ENCODE data around the gene PABPN1. TPM values are rescaled to one million over a fixed set of nuclear protein-coding genes. Genes with fewer than 3 reads are reported as not detected.

Gene PABPN1
- polyA plus RNA-seq, 1 donor from 2014 or later, result 431 TPM

DNA sequence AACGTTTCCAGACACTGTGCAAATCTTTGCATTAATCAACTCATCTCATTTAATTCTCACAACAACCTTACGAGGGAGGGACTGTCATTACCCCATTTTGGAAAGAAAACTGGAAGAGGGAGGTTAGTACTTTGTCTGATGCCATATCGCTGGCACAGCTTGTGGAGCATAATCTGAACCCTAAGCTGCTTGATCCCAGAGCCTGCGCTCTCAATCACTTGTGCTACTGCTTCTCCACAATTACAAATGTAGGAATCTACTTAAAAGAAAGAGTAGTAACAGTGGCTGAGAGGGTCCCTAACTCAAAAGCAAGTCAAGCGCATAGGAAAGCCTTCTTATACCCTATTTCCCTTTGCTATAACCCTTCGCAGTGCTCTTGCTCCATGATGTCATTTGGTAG, 40.5 kb downstream of the PABPN1 start:
- peaks cover 12% of the 10 kb centered on the region for H3K27me3 ChIP-seq (ENCODE audit: insufficient read depth, low read depth, low read length)
- no peaks in the 10 kb centered on the region for H3F3A ChIP-seq (ENCODE audit: insufficient read depth, low read length, poor library complexity, severe bottlenecking)
- H3K79me2 ChIP-seq (replicated peaks; ENCODE audit: insufficient read depth, low read length), result peaks cover 25% of the 10 kb centered on the region
- H2AFZ ChIP-seq (ENCODE audit: low read depth, low read length), result no peak overlapping the region
- H3K4me2 ChIP-seq (ENCODE audit: low read length), result no peak overlapping the region
- no peaks in the 10 kb centered on the region for H4K20me1 ChIP-seq (ENCODE audit: insufficient read depth)
- no peak overlapping the region for H3K4me3 ChIP-seq (ENCODE audit: low read length)
- no peaks in the 10 kb centered on the region for H3K9me2 ChIP-seq (ENCODE audit: insufficient read depth, low read length)
- H3K9me3 ChIP-seq (ENCODE audit: low read length), result no peaks in the 10 kb centered on the region
- no peak for TF ChIP-seq EZH2 (IDR thresholded peaks at IDR 0.05; ENCODE audit: borderline replicate concordance, insufficient read depth, low read length, poor library complexity, severe bottlenecking)
- no peak for TF ChIP-seq POLR2AphosphoS5 (IDR thresholded peaks at IDR 0.05)
- no peak for TF ChIP-seq SMC3 (conservative IDR thresholded peaks at IDR 0.05; ENCODE audit: poor library complexity)
- TF ChIP-seq EP300 (conservative IDR thresholded peaks at IDR 0.05; ENCODE audit: poor library complexity, severe bottlenecking), result no peak
- TF ChIP-seq, protein P1, sequence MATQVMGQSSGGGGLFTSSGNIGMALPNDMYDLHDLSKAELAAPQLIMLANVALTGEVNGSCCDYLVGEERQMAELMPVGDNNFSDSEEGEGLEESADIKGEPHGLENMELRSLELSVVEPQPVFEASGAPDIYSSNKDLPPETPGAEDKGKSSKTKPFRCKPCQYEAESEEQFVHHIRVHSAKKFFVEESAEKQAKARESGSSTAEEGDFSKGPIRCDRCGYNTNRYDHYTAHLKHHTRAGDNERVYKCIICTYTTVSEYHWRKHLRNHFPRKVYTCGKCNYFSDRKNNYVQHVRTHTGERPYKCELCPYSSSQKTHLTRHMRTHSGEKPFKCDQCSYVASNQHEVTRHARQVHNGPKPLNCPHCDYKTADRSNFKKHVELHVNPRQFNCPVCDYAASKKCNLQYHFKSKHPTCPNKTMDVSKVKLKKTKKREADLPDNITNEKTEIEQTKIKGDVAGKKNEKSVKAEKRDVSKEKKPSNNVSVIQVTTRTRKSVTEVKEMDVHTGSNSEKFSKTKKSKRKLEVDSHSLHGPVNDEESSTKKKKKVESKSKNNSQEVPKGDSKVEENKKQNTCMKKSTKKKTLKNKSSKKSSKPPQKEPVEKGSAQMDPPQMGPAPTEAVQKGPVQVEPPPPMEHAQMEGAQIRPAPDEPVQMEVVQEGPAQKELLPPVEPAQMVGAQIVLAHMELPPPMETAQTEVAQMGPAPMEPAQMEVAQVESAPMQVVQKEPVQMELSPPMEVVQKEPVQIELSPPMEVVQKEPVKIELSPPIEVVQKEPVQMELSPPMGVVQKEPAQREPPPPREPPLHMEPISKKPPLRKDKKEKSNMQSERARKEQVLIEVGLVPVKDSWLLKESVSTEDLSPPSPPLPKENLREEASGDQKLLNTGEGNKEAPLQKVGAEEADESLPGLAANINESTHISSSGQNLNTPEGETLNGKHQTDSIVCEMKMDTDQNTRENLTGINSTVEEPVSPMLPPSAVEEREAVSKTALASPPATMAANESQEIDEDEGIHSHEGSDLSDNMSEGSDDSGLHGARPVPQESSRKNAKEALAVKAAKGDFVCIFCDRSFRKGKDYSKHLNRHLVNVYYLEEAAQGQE (IDR thresholded peaks at IDR 0.05; ENCODE audit: borderline replicate concordance), result no peak
- no peak for TF ChIP-seq TAF1 (IDR thresholded peaks at IDR 0.05; ENCODE audit: low read depth)
- TF ChIP-seq CTCF (IDR thresholded peaks at IDR 0.05; ENCODE audit: poor library complexity, severe bottlenecking), result no peak
- TF ChIP-seq MXI1 (conservative IDR thresholded peaks at IDR 0.05; ENCODE audit: poor library complexity, severe bottlenecking), result no peak
- TF ChIP-seq RAD21 (conservative IDR thresholded peaks at IDR 0.05), result no peak
- H3K36me3 ChIP-seq (ENCODE audit: insufficient read depth, low read length), result no peaks in the 10 kb centered on the region
- no peak overlapping the region for H3K9ac ChIP-seq (ENCODE audit: low read length)
- H3K27ac ChIP-seq (ENCODE audit: low read length), result no peak overlapping the region

GRCh38 chr14:23362200-23362599, 40.9 kb downstream of the PABPN1 start:
- no peak overlapping the region for H3K4me3 ChIP-seq (ENCODE audit: low read length)
- TF ChIP-seq POLR2AphosphoS5 (IDR thresholded peaks at IDR 0.05) (no peak), EP300 (conservative IDR thresholded peaks at IDR 0.05; ENCODE audit: poor library complexity, severe bottlenecking) (no peak), CTCF (IDR thresholded peaks at IDR 0.05; ENCODE audit: poor library complexity, severe bottlenecking) (peak; percentile 52), SMC3 (conservative IDR thresholded peaks at IDR 0.05; ENCODE audit: poor library complexity) (peak; percentile 38), EZH2 (IDR thresholded peaks at IDR 0.05; ENCODE audit: borderline replicate concordance, insufficient read depth, low read length, poor library complexity, severe bottlenecking) (no peak), RAD21 (conservative IDR thresholded peaks at IDR 0.05) (no peak), MXI1 (conservative IDR thresholded peaks at IDR 0.05; ENCODE audit: poor library complexity, severe bottlenecking) (no peak), TAF1 (IDR thresholded peaks at IDR 0.05; ENCODE audit: low read depth) (no peak)
- TF ChIP-seq, protein P1 (IDR thresholded peaks at IDR 0.05; ENCODE audit: borderline replicate concordance), result no peak
- no peaks in the 10 kb centered on the region for H4K20me1 ChIP-seq (ENCODE audit: insufficient read depth)
- H3K36me3 ChIP-seq (ENCODE audit: insufficient read depth, low read length), result no peaks in the 10 kb centered on the region
- no peak overlapping the region for H2AFZ ChIP-seq (ENCODE audit: low read depth, low read length)
- peaks cover 25% of the 10 kb centered on the region for H3K79me2 ChIP-seq (replicated peaks; ENCODE audit: insufficient read depth, low read length)
- H3K9me2 ChIP-seq (ENCODE audit: insufficient read depth, low read length), result no peaks in the 10 kb centered on the region
- H3K27me3 ChIP-seq (ENCODE audit: insufficient read depth, low read depth, low read length), result peaks cover 12% of the 10 kb centered on the region
- H3K27ac ChIP-seq (ENCODE audit: low read length), result no peak overlapping the region
- no peak overlapping the region for H3K4me2 ChIP-seq (ENCODE audit: low read length)
- H3K9ac ChIP-seq (ENCODE audit: low read length), result no peak overlapping the region
- no peaks in the 10 kb centered on the region for H3F3A ChIP-seq (ENCODE audit: insufficient read depth, low read length, poor library complexity, severe bottlenecking)
- H3K9me3 ChIP-seq (ENCODE audit: low read length), result no peaks in the 10 kb centered on the region

All from neural cell (in vitro differentiated cells).